ENCODE measurements around the gene ANKMY2. TPM values are rescaled to one million over a fixed set of nuclear protein-coding genes. Genes with fewer than 3 reads are reported as not detected.

The ANKMY2 gene
- total and polyA plus RNA-seq, 2 donors from 2014 or later = 19.3 to 21.9 TPM

- FAIRE-seq = no peak
- no peak for TF ChIP-seq CTCF (IDR thresholded peaks at IDR 0.05; ENCODE audit: borderline replicate concordance, extremely low read depth, insufficient read depth)
- Histone ChIP-seq H3K36me3 (ENCODE audit: control insufficient read depth in 2 of 3, insufficient read depth in 3 of 3, low read length in 3 of 3) (no peaks in the 10 kb centered on the region), H3K9me3 (ENCODE audit: control insufficient read depth in 2 of 3, insufficient read depth in 1 of 3, low read length in 3 of 3) (no peaks in the 10 kb centered on the region), H3K27me3 (ENCODE audit: control insufficient read depth, insufficient read depth, low read length) (no peaks in the 10 kb centered on the region), H3K4me3 (ENCODE audit: low read length in 3 of 3) (no peak overlapping the region), H3K27ac (ENCODE audit: low read depth in 2 of 2, low read length in 2 of 2) (no peak overlapping the region), H3K9ac (ENCODE audit: low read length in 3 of 3) (no peak overlapping the region), H3K4me1 (ENCODE audit: control insufficient read depth in 2 of 3, insufficient read depth in 2 of 3, low read depth in 1 of 3, low read length in 3 of 3) (no peaks in the 10 kb centered on the region)
- no peak for DNase-seq
- intact Hi-C loops (cut with DNase I) = no loop called here
Observed at GRCh38 chr7:16556359-16556758, 89.2 kb downstream of the ANKMY2 start.

DNA sequence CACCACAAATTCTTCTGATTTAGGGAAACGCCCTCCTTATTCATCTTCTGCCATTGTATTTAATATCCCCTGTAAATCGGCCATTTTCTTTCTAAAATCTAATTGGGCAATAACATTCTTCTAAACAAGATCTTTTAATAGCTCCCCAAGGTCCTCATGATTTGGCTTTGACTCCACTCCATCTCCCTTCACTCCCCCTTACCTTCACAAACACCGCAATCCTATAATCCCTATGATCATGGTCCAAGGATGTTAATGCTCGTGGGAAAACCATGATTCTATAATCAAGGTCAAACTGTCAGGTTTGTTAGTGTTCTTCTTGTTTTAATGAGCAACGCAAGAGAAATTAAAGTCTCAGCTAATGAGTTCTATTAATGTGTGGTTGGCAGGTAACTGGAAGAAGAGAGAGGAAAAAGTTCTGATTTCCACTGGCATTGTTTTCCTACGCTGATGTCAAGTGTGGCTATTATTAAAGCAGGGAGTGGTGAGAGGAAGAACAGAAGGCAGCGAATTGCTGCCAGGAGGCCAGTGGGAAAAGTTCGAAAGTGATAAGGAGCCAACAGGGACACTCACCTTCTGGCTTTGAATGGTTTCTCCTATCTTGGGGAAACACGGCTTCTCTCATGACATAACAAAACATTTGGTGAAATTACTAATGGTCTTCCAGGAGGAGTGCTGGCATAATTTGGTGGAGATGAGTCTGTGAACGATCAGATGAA lies 90.9 kb downstream of the ANKMY2 start:
- Histone ChIP-seq H3K4me3 (ENCODE audit: low read length in 3 of 3) (no peak overlapping the region), H3K9ac (ENCODE audit: low read length in 3 of 3) (no peak overlapping the region), H3K36me3 (ENCODE audit: control insufficient read depth in 2 of 3, insufficient read depth in 3 of 3, low read length in 3 of 3) (no peaks in the 10 kb centered on the region), H3K9me3 (ENCODE audit: control insufficient read depth in 2 of 3, insufficient read depth in 1 of 3, low read length in 3 of 3) (no peaks in the 10 kb centered on the region), H3K27me3 (ENCODE audit: control insufficient read depth, insufficient read depth, low read length) (no peaks in the 10 kb centered on the region), H3K27ac (ENCODE audit: low read depth in 2 of 2, low read length in 2 of 2) (no peak overlapping the region), H3K4me1 (ENCODE audit: control insufficient read depth in 2 of 3, insufficient read depth in 2 of 3, low read depth in 1 of 3, low read length in 3 of 3) (no peaks in the 10 kb centered on the region)
- no peak for DNase-seq
- no peak for TF ChIP-seq CTCF (IDR thresholded peaks at IDR 0.05; ENCODE audit: borderline replicate concordance, extremely low read depth, insufficient read depth)
- no peak for FAIRE-seq
- intact Hi-C loops (cut with DNase I) = no loop called here

DNA sequence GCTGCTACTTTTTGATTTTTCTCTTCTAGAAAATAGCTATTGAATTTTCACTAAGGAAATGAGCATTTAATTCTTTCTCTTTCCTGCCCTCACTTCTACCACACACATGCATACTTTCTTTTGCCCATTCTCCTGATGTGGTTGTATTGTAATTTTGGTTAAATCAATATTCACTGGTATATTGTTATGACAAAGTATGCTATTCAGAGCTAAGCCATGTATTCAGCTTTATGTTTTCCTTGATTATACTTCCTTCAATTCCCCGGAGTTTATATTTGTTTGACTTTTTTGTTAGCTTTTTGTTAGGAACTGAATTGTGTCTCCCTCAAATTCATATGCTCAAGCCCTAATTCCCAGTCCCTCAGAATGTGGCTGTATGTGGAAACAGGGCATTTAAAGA lies 94.9 kb downstream of the ANKMY2 start:
- no peak for DNase-seq

More for the DNA sequence above, 94.9 kb downstream of the ANKMY2 start:
- no peak for FAIRE-seq
- Histone ChIP-seq H3K4me1 (ENCODE audit: control insufficient read depth in 2 of 3, insufficient read depth in 2 of 3, low read depth in 1 of 3, low read length in 3 of 3) (no peaks in the 10 kb centered on the region), H3K27me3 (ENCODE audit: control insufficient read depth, insufficient read depth, low read length) (no peaks in the 10 kb centered on the region), H3K4me3 (ENCODE audit: low read length in 3 of 3) (no peak overlapping the region), H3K27ac (ENCODE audit: low read depth in 2 of 2, low read length in 2 of 2) (no peak overlapping the region), H3K9ac (ENCODE audit: low read length in 3 of 3) (no peak overlapping the region), H3K36me3 (ENCODE audit: control insufficient read depth in 2 of 3, insufficient read depth in 3 of 3, low read length in 3 of 3) (no peaks in the 10 kb centered on the region), H3K9me3 (ENCODE audit: control insufficient read depth in 2 of 3, insufficient read depth in 1 of 3, low read length in 3 of 3) (no peaks in the 10 kb centered on the region)
- intact Hi-C loops (cut with DNase I) = no loop called here
- no peak for TF ChIP-seq CTCF (IDR thresholded peaks at IDR 0.05; ENCODE audit: borderline replicate concordance, extremely low read depth, insufficient read depth)

Other genes with a start within 250 kb of the ANKMY2 start
- 5.9 TPM for gene CRPPA, start 224.2 kb downstream of the ANKMY2 start, total RNA-seq
- gene CRPPA, start 224.2 kb downstream of the ANKMY2 start, polyA plus RNA-seq (ENCODE audit: insufficient read depth, low read depth, low replicate concordance) = 2.0 TPM
- 13.4 TPM for gene SOSTDC1, start 180.0 kb downstream of the ANKMY2 start, total RNA-seq
- gene SOSTDC1, start 180.0 kb downstream of the ANKMY2 start, polyA plus RNA-seq (ENCODE audit: insufficient read depth, low read depth, low replicate concordance) = 13.3 TPM
- gene LRRC72, start 118.9 kb downstream of the ANKMY2 start, total RNA-seq = not detected
- gene LRRC72, start 118.9 kb downstream of the ANKMY2 start, polyA plus RNA-seq (ENCODE audit: insufficient read depth, low read depth, low replicate concordance) = not detected
- 49.1 TPM for gene BZW2, start 427 bp upstream of the ANKMY2 start, total RNA-seq
- 24.8 TPM for gene BZW2, start 427 bp upstream of the ANKMY2 start, polyA plus RNA-seq (ENCODE audit: insufficient read depth, low read depth, low replicate concordance)
- 23.8 TPM for gene TSPAN13, start 108.0 kb upstream of the ANKMY2 start, total RNA-seq
- 10.2 TPM for gene TSPAN13, start 108.0 kb upstream of the ANKMY2 start, polyA plus RNA-seq (ENCODE audit: insufficient read depth, low read depth, low replicate concordance)
- 164 TPM for gene AGR2, start 159.2 kb upstream of the ANKMY2 start, total RNA-seq
- gene AGR2, start 159.2 kb upstream of the ANKMY2 start, polyA plus RNA-seq (ENCODE audit: insufficient read depth, low read depth, low replicate concordance) = 15.1 TPM
- 20.3 TPM for gene AGR3, start 236.2 kb upstream of the ANKMY2 start, total RNA-seq
- 1.7 TPM for gene AGR3, start 236.2 kb upstream of the ANKMY2 start, polyA plus RNA-seq (ENCODE audit: insufficient read depth, low read depth, low replicate concordance)